GM19351 (cell line): Measurements from ENCODE around the gene FBXL16.

ENCODE experiments used
- ATAC-seq: cut with Tn5 transposase; IDR thresholded peaks from one replicate; pipeline ENCODE4 v1.9.1; 2021; ENCODE audit warnings: mild to moderate bottlenecking, moderate library complexity; ENCODE audit not compliant: unreplicated experiment

The FBXL16 gene

DNA sequence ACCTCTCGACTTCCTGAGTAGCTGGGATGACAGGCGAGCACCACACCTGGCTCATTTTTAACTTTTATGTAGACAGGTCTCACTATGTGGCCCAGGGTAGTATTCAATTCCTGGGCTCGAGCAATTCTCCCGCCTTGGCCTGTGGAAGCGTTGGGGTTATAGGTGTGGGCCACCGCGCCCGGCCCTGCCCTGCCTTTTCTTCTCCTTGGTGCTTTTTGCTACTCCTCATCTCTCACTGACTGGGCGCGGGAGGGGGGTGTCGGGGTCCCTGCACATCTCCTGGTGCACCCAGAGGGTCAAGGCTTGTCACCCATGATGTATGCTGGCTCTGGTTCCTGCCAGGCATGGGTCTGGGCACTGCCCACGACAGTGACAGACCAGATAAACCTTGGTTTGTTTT, 61.0 kb downstream of the FBXL16 start:
- no peak for ATAC-seq

DNA sequence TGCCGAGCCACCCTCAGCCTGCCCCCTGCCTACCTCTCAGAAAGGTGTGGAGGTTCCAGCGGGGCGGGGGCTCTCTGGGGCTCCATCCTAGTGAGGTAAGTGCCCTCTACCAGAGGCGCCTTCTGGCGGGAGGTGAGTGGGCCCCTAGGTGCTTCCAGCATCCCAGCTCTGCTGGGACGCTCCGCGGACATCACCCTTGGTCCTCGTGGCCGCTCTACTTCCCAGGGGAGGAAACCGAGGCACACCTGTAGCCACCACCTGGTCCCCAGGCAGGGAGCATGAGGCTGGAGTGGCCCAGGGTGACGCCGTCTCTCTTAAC, 62.6 kb downstream of the FBXL16 start:
- ATAC-seq, result no peak
